HG03108 (cell line): ENCODE results near the gene HSPA1A.
A peak's percentile ranks its signal among the peaks of the same experiment; 100 is the strongest.
"Not testable (repeated sequence)": the region's sequence is repeated elsewhere in the genome, so short reads cannot be mapped to it uniquely, and the experiment has no call there.

Source experiments
- ATAC-seq: cut with Tn5 transposase; IDR thresholded peaks from one replicate; pipeline ENCODE4 v1.9.1; 2021; ENCODE audit warnings: moderate library complexity; ENCODE audit not compliant: unreplicated experiment

Gene HSPA1A

GRCh38 chr6:31834367-31835250 lies 19.3 kb downstream of the HSPA1A start:
- ATAC-seq, result peak; percentile 38

GRCh38 chr6:31836047-31836473 lies 20.7 kb downstream of the HSPA1A start:
- ATAC-seq, result no peak

GRCh38 chr6:31836474-31837368 lies 21.4 kb downstream of the HSPA1A start:
- no peak for ATAC-seq

GRCh38 chr6:31837369-31838113 lies 22.2 kb downstream of the HSPA1A start:
- ATAC-seq, result no peak

- ATAC-seq, result not testable (repeated sequence)
Observed at GRCh38 chr6:31838114-31838553, 22.8 kb downstream of the HSPA1A start.

GRCh38 chr6:31838968-31839367 lies 23.6 kb downstream of the HSPA1A start:
- ATAC-seq, result no peak

GRCh38 chr6:31839779-31840126 lies 24.4 kb downstream of the HSPA1A start:
- ATAC-seq, result not testable (repeated sequence)

GRCh38 chr6:31842053-31842452 lies 26.7 kb downstream of the HSPA1A start:
- ATAC-seq, result no peak

GRCh38 chr6:31844507-31844906 lies 29.2 kb downstream of the HSPA1A start:
- no peak for ATAC-seq

- no peak for ATAC-seq
Observed at GRCh38 chr6:31847276-31847978, 32.1 kb downstream of the HSPA1A start.

GRCh38 chr6:31850765-31851484 lies 35.6 kb downstream of the HSPA1A start:
- no peak for ATAC-seq

- no peak for ATAC-seq
Observed at GRCh38 chr6:31851485-31851832, 36.1 kb downstream of the HSPA1A start.

GRCh38 chr6:31851980-31852718 lies 36.8 kb downstream of the HSPA1A start:
- not testable (repeated sequence) for ATAC-seq

- not testable (repeated sequence) for ATAC-seq
Observed at GRCh38 chr6:31857774-31858173, 42.4 kb downstream of the HSPA1A start.

- ATAC-seq, result no peak
Observed at GRCh38 chr6:31858707-31859106, 43.4 kb downstream of the HSPA1A start.

GRCh38 chr6:31859923-31860322 lies 44.6 kb downstream of the HSPA1A start:
- ATAC-seq, result no peak

- no peak for ATAC-seq
Observed at GRCh38 chr6:31860349-31860748, 45.0 kb downstream of the HSPA1A start.

GRCh38 chr6:31861150-31861549 lies 45.8 kb downstream of the HSPA1A start:
- ATAC-seq, result no peak

GRCh38 chr6:31861919-31862343 lies 46.6 kb downstream of the HSPA1A start:
- no peak for ATAC-seq
